CD4-positive, alpha-beta memory T cell (primary cell): Measurements from ENCODE around the gene PPP1R12B. TPM values are rescaled to one million over a fixed set of nuclear protein-coding genes. Genes with fewer than 3 reads are reported as not detected.
"Not testable (repeated sequence)": the region's sequence is repeated elsewhere in the genome, so short reads cannot be mapped to it uniquely, and the experiment has no call there.

Source experiments
- CTCF ChIA-PET: fragments of 350-600 bp; sonication (Branson Sonifier 250); formaldehyde crosslinking; loops from one replicate; lab custom pipeline; 2021; ENCODE audit warnings: inconsistent platforms; ENCODE audit not compliant: partially characterized antibody; lab: Charles Lee
- POLR2A ChIA-PET: fragments of 350-600 bp; sonication (Branson Sonifier 250); formaldehyde crosslinking; loops from one replicate; lab custom pipeline; 2021; ENCODE audit not compliant: partially characterized antibody; lab: Charles Lee
- DNase-seq, 5 donors: peaks; one replicate each; pipeline versions ENCODE4 v3.0.0 to v3.0.0-alpha.2; 2020 to 2022; ENCODE audit warnings: mixed read lengths in 1 of 5
- H3K27ac ChIP-seq: one replicate; pipeline ENCODE4 v1.7.0; 2013; ENCODE audit warnings: low read depth, low read length
- H3K27me3 ChIP-seq: 2 replicates; pipeline ENCODE4 v1.7.0; 2013; ENCODE audit warnings: mild to moderate bottlenecking, low read length, moderate library complexity; ENCODE audit not compliant: insufficient read depth
- H3K36me3 ChIP-seq: 2 replicates; pipeline ENCODE4 v1.7.0; 2013; ENCODE audit warnings: mild to moderate bottlenecking, low read length, moderate library complexity; ENCODE audit not compliant: insufficient read depth
- H3K4me1 ChIP-seq: 2 replicates; pipeline ENCODE4 v1.7.0; 2013; ENCODE audit warnings: mild to moderate bottlenecking, low read length, moderate library complexity; ENCODE audit not compliant: insufficient read depth
- H3K4me3 ChIP-seq, 2 donors: one replicate each; pipeline ENCODE4 v1.7.0; 2013; ENCODE audit warnings: low read length in 2 of 2, mild to moderate bottlenecking in 1 of 2
- H3K9me3 ChIP-seq, 2 donors: one replicate each; pipeline ENCODE4 v1.7.0; 2013; ENCODE audit warnings: low read length in 2 of 2, control low read depth in 1 of 2; ENCODE audit not compliant: control insufficient read depth in 1 of 2
- H3K27ac Mint-ChIP-seq, 7 donors: one replicate each; pipeline ENCODE4 v1.8.0; 2020 to 2021; ENCODE audit warnings: mixed read lengths in 7 of 7, mild to moderate bottlenecking in 6 of 7, inconsistent platforms in 3 of 7, moderate library complexity in 3 of 7
- H3K27me3 Mint-ChIP-seq, 2 donors: one replicate each; pipeline ENCODE4 v1.8.0; 2020 to 2021; ENCODE audit warnings: mixed read lengths in 2 of 2
- H3K36me3 Mint-ChIP-seq, 2 donors: one replicate each; pipeline ENCODE4 v1.8.0; 2020 to 2021; ENCODE audit warnings: mixed read lengths in 2 of 2, inconsistent platforms in 1 of 2, mild to moderate bottlenecking in 1 of 2
- H3K4me1 Mint-ChIP-seq, 4 donors: one replicate each; pipeline ENCODE4 v1.8.0; 2020 to 2021; ENCODE audit warnings: mixed read lengths in 4 of 4, mild to moderate bottlenecking in 1 of 4
- H3K4me3 Mint-ChIP-seq, 8 donors: one replicate each; pipeline ENCODE4 v1.8.0; 2020 to 2021; ENCODE audit warnings: mixed read lengths in 8 of 8, mild to moderate bottlenecking in 7 of 8, moderate library complexity in 6 of 8, inconsistent platforms in 3 of 8
- H3K9me3 Mint-ChIP-seq, 8 donors: one replicate each; pipeline ENCODE4 v1.8.0; 2020 to 2021; ENCODE audit warnings: mixed read lengths in 8 of 8, mild to moderate bottlenecking in 5 of 8, inconsistent platforms in 3 of 8, moderate library complexity in 1 of 8
- intact Hi-C: fragments of 100-400 bp; cut with micrococcal nuclease; formaldehyde crosslinking; loops from one replicate; pipeline ENCODE4 v1.15.1; 2023
- polyA plus RNA-seq, 2 donors: library from polyadenylated mRNA; unstranded; fragments of 300-500 nt; fragmentation: Illumina TruSeq; gene quantifications; one replicate each; pipeline ENCODE4 v1.2.3, GENCODE V29; 2021
- total RNA-seq, 2 experiments: library from RNA; stranded (reverse); gene quantifications; one replicate each; pipeline ENCODE4 v1.2.3, GENCODE V29; 2021

Gene PPP1R12B
- total and polyA plus RNA-seq, 4 experiments from 2014 or later: 1.9 to 33.7 (median 17.0) TPM

GRCh38 chr1:202625416-202626360 is 277.2 kb downstream of the PPP1R12B start:
- H3K9me3 ChIP-seq: no peaks in the 10 kb centered on the region
- Mint-ChIP-seq H3K9me3 (no peaks in the 10 kb centered on the region), H3K4me1 (peaks cover 20 to 44% (median 31%) of the 10 kb centered on the region in 4 donors), H3K36me3 (no peaks in the 10 kb centered on the region), H3K4me3 (no peak overlapping the region), H3K27me3 (peaks cover 2 to 11% of the 10 kb centered on the region in 2 donors), H3K27ac (no peak overlapping the region)
- intact Hi-C loops: no loop called here
- DNase-seq: peak in 4 of 5 donors; percentile 40 to 54 (median 45)
- no peaks in the 10 kb centered on the region for H3K36me3 ChIP-seq
- ChIA-PET CTCF (interaction anchor here (0.6 to 1.5 kb wide), 5 partner anchors 15 to 1237 kb away, joined by 3 to 4 read pairs (median 3); no protein-coding TSS in a partner anchor), POLR2A (no interaction called here)
- H3K4me1 ChIP-seq: peaks cover 52% of the 10 kb centered on the region
- H3K27me3 ChIP-seq: no peaks in the 10 kb centered on the region
- no peak overlapping the region for H3K27ac ChIP-seq
- no peak overlapping the region for H3K4me3 ChIP-seq

- H3K27ac ChIP-seq, intact Hi-C loops, H3K27me3 ChIP-seq, POLR2A ChIA-PET, H3K36me3 Mint-ChIP-seq, H3K9me3 ChIP-seq, H3K36me3 ChIP-seq, H3K27ac Mint-ChIP-seq, H3K4me3 ChIP-seq, H3K9me3 Mint-ChIP-seq, H3K4me3 Mint-ChIP-seq, DNase-seq: not testable (repeated sequence)
- Mint-ChIP-seq H3K27me3 (peaks cover 2 to 11% of the 10 kb centered on the region in 2 donors), H3K4me1 (peaks cover 22 to 55% (median 33%) of the 10 kb centered on the region in 4 donors)
- H3K4me1 ChIP-seq: peaks cover 58% of the 10 kb centered on the region
- CTCF ChIA-PET: interaction anchor here (0.8 to 1.3 kb wide), 2 partner anchors 14 to 93 kb away, joined by 3 read pairs; no protein-coding TSS in a partner anchor
Measured at GRCh38 chr1:202627036-202627435, 278.5 kb downstream of the PPP1R12B start.

- peak overlapping the region in 3 of 7 donors; percentile 21 to 35 (median 24) for H3K27ac Mint-ChIP-seq
Measured at GRCh38 chr1:202627841-202628565, 279.5 kb downstream of the PPP1R12B start.

GRCh38 chr1:202628646-202629215 is 280.2 kb downstream of the PPP1R12B start:
- Mint-ChIP-seq H3K9me3 (no peaks in the 10 kb centered on the region), H3K27ac (peak overlapping the region in 6 of 7 donors; percentile 17 to 86 (median 62)), H3K4me1 (peaks cover 22 to 55% (median 33%) of the 10 kb centered on the region in 4 donors), H3K27me3 (peaks cover 4 to 11% of the 10 kb centered on the region in 2 donors), H3K36me3 (no peaks in the 10 kb centered on the region), H3K4me3 (peak overlapping the region; percentile 61 to 82 (median 78))
- no peak for DNase-seq
- H3K27me3 ChIP-seq: no peaks in the 10 kb centered on the region
- intact Hi-C loops: loop anchor here (2.0 kb wide), 1 partner anchor 286 kb away; no protein-coding TSS in a partner anchor
- H3K9me3 ChIP-seq: no peaks in the 10 kb centered on the region
- H3K4me1 ChIP-seq: peaks cover 58% of the 10 kb centered on the region
- H3K36me3 ChIP-seq: no peaks in the 10 kb centered on the region
- no peak overlapping the region for H3K27ac ChIP-seq
- H3K4me3 ChIP-seq: no peak overlapping the region
- CTCF ChIA-PET: interaction anchor here (0.6 kb wide), 1 partner anchor 181 kb away, joined by 3 read pairs; no protein-coding TSS in a partner anchor
- POLR2A ChIA-PET: interaction anchor here (1.1 to 1.4 kb wide), 2 partner anchors 14 to 281 kb away, joined by 3 to 4 read pairs; partner anchors contain the start of gene PPP1R12B

More at GRCh38 chr1:202627841-202628565, 279.5 kb downstream of the PPP1R12B start:
- no peak overlapping the region for H3K27ac ChIP-seq
- H3K4me3 ChIP-seq: no peak overlapping the region
- DNase-seq: no peak
- intact Hi-C loops: loop anchor here (2.0 kb wide), 1 partner anchor 285 kb away; no protein-coding TSS in a partner anchor
- H3K4me1 ChIP-seq: peaks cover 58% of the 10 kb centered on the region
- no peaks in the 10 kb centered on the region for H3K36me3 Mint-ChIP-seq
- ChIA-PET CTCF (interaction anchor here (0.8 kb wide), 1 partner anchor 92 kb away, joined by 3 read pairs; no protein-coding TSS in a partner anchor), POLR2A (no interaction called here)
- H3K9me3 ChIP-seq: no peaks in the 10 kb centered on the region
- no peaks in the 10 kb centered on the region for H3K36me3 ChIP-seq
- H3K9me3 Mint-ChIP-seq: no peaks in the 10 kb centered on the region
- peaks cover 2 to 11% of the 10 kb centered on the region in 2 donors for H3K27me3 Mint-ChIP-seq
- peak overlapping the region in 3 of 8 donors; percentile 34 to 62 (median 61) for H3K4me3 Mint-ChIP-seq
- H3K27me3 ChIP-seq: no peaks in the 10 kb centered on the region
- H3K4me1 Mint-ChIP-seq: peaks cover 22 to 55% (median 33%) of the 10 kb centered on the region in 4 donors

GRCh38 chr1:202629257-202629811 is 280.8 kb downstream of the PPP1R12B start:
- not testable (repeated sequence) for H3K36me3 ChIP-seq, H3K27ac ChIP-seq, H3K27me3 ChIP-seq, H3K9me3 ChIP-seq, H3K36me3 Mint-ChIP-seq, H3K4me3 ChIP-seq, H3K9me3 Mint-ChIP-seq
- POLR2A ChIA-PET: interaction anchor here (1.1 to 1.4 kb wide), 2 partner anchors 13 to 281 kb away, joined by 3 to 4 read pairs; partner anchors contain the start of gene PPP1R12B
- H3K27ac Mint-ChIP-seq: peak overlapping the region; percentile 15 to 86 (median 58)
- peaks cover 58% of the 10 kb centered on the region for H3K4me1 ChIP-seq
- peaks cover 4 to 11% of the 10 kb centered on the region in 2 donors for H3K27me3 Mint-ChIP-seq
- peak overlapping the region; percentile 61 to 82 (median 78) for H3K4me3 Mint-ChIP-seq
- peak; percentile 71 to 83 (median 80) for DNase-seq
- CTCF ChIA-PET: interaction anchor here (0.6 kb wide), 1 partner anchor 180 kb away, joined by 3 read pairs; no protein-coding TSS in a partner anchor
- H3K4me1 Mint-ChIP-seq: peaks cover 22 to 55% (median 33%) of the 10 kb centered on the region in 4 donors
- intact Hi-C loops: loop anchor here (2.0 kb wide), 1 partner anchor 287 kb away; no protein-coding TSS in a partner anchor

- H3K9me3 Mint-ChIP-seq, H3K36me3 Mint-ChIP-seq, H3K4me3 ChIP-seq, CTCF ChIA-PET, H3K27me3 ChIP-seq, H3K27ac Mint-ChIP-seq, DNase-seq, H3K36me3 ChIP-seq, H3K27ac ChIP-seq, intact Hi-C loops, H3K9me3 ChIP-seq: not testable (repeated sequence)
- H3K4me1 Mint-ChIP-seq: peaks cover 22 to 55% (median 33%) of the 10 kb centered on the region in 4 donors
- H3K4me3 Mint-ChIP-seq: peak overlapping the region in 5 of 8 donors; percentile 22 to 82 (median 77)
- POLR2A ChIA-PET: interaction anchor here (1.4 kb wide), 1 partner anchor 282 kb away, joined by 4 read pairs; the partner anchor contains the start of gene PPP1R12B
- peaks cover 7 to 12% of the 10 kb centered on the region in 2 donors for H3K27me3 Mint-ChIP-seq
- H3K4me1 ChIP-seq: peaks cover 53% of the 10 kb centered on the region
Measured at GRCh38 chr1:202630096-202630495, 281.6 kb downstream of the PPP1R12B start.
